HepG2 (cell line): ENCODE measurements around the gene SFR1. TPM values are rescaled to one million over a fixed set of nuclear protein-coding genes. Genes with fewer than 3 reads are reported as not detected.
A peak's percentile ranks its signal among the peaks of the same experiment; 100 is the strongest.

Source experiments
- ATAD3A ChIP-seq: sonication (generic); formaldehyde crosslinking; IDR thresholded peaks from 2 replicates; pipeline ENCODE4 v1.4.0; 2020; ENCODE audit warnings: missing genetic modification reagents
- DNMT3B ChIP-seq: conservative IDR thresholded peaks from 2 replicates; pipeline ENCODE4 v1.6.1; 2016; ENCODE audit warnings: missing biosample characterization, control low read depth
- FLYWCH1 ChIP-seq: sonication (generic); formaldehyde crosslinking; IDR thresholded peaks from 2 replicates; pipeline ENCODE4 v1.8.1; 2023; ENCODE audit warnings: mild to moderate bottlenecking, missing genetic modification reagents
- FOXA3 ChIP-seq: IDR thresholded peaks from 2 replicates; pipeline ENCODE4 v1.6.1; 2016; ENCODE audit warnings: missing genetic modification reagents, missing compliant biosample characterization
- GPBP1L1 ChIP-seq: sonication (generic); formaldehyde crosslinking; IDR thresholded peaks from 2 replicates; pipeline ENCODE4 v1.5.0; 2020; ENCODE audit warnings: mild to moderate bottlenecking, missing genetic modification reagents
- HOXA5 ChIP-seq: sonication (generic); formaldehyde crosslinking; IDR thresholded peaks from 2 replicates; pipeline ENCODE4 v1.4.0; 2020; ENCODE audit warnings: missing genetic modification reagents
- KDM6A ChIP-seq: IDR thresholded peaks from 2 replicates; pipeline ENCODE4 v1.6.1; 2016; ENCODE audit warnings: low read depth
- MLLT10 ChIP-seq: sonication (generic); formaldehyde crosslinking; IDR thresholded peaks from 2 replicates; pipeline ENCODE4 v1.4.0; 2020; ENCODE audit warnings: missing genetic modification reagents
- MLXIP ChIP-seq: sonication (generic); formaldehyde crosslinking; IDR thresholded peaks from 2 replicates; pipeline ENCODE4 v1.9.0; 2021; ENCODE audit warnings: missing genetic modification reagents, borderline replicate concordance
- MYPOP ChIP-seq: sonication (generic); formaldehyde crosslinking; IDR thresholded peaks from 2 replicates; pipeline ENCODE4 v1.8.1; 2023; ENCODE audit warnings: mild to moderate bottlenecking, moderate library complexity, missing genetic modification reagents
- NFKBIZ ChIP-seq: IDR thresholded peaks from 2 replicates; pipeline ENCODE4 v1.6.1; 2018; ENCODE audit warnings: missing genetic modification reagents, missing compliant biosample characterization
- NR2F6 ChIP-seq, 2 experiments: IDR thresholded peaks; 2 replicates each; pipeline ENCODE4 v1.6.1; 2016; ENCODE audit warnings: antibody characterized with exemption in 1 of 2, mild to moderate bottlenecking in 1 of 2
- PAWR ChIP-seq: sonication (generic); formaldehyde crosslinking; IDR thresholded peaks from 2 replicates; pipeline ENCODE4 v1.4.0; 2020; ENCODE audit warnings: missing genetic modification reagents, mild to moderate bottlenecking, borderline replicate concordance
- RARG ChIP-seq: sonication (generic); formaldehyde crosslinking; IDR thresholded peaks from 2 replicates; pipeline ENCODE4 v1.4.0; 2020; ENCODE audit warnings: low read depth, mild to moderate bottlenecking, missing genetic modification reagents
- RFX3 ChIP-seq: IDR thresholded peaks from 2 replicates; pipeline ENCODE4 v1.6.1; 2016; ENCODE audit warnings: missing biosample characterization, missing genetic modification reagents
- SMAD1 ChIP-seq: sonication (generic); formaldehyde crosslinking; IDR thresholded peaks from 2 replicates; pipeline ENCODE4 v1.4.0; 2020; ENCODE audit warnings: missing genetic modification reagents, low read depth, mild to moderate bottlenecking, borderline replicate concordance
- ZBTB21 ChIP-seq: sonication (generic); formaldehyde crosslinking; IDR thresholded peaks from 2 replicates; pipeline ENCODE4 v1.4.0; 2020; ENCODE audit warnings: missing genetic modification reagents
- ZFYVE20 ChIP-seq: sonication (generic); formaldehyde crosslinking; IDR thresholded peaks from 2 replicates; pipeline ENCODE4 v1.8.0; 2023; ENCODE audit warnings: low read depth, mild to moderate bottlenecking, moderate library complexity, missing genetic modification reagents, borderline replicate concordance
- ZNF235 ChIP-seq: sonication (generic); formaldehyde crosslinking; IDR thresholded peaks from 2 replicates; pipeline ENCODE4 v1.8.1; 2023; ENCODE audit warnings: mild to moderate bottlenecking, missing genetic modification reagents, borderline replicate concordance
- ZNF335 ChIP-seq: sonication (generic); formaldehyde crosslinking; IDR thresholded peaks from 2 replicates; pipeline ENCODE4 v1.4.0; 2020; ENCODE audit warnings: missing genetic modification reagents
- ZNF44 ChIP-seq: sonication (generic); formaldehyde crosslinking; IDR thresholded peaks from 2 replicates; pipeline ENCODE4 v1.5.1; 2020; ENCODE audit warnings: mild to moderate bottlenecking, missing genetic modification reagents
- ZNF580 ChIP-seq: IDR thresholded peaks from 2 replicates; pipeline ENCODE4 v1.6.1; 2016; ENCODE audit warnings: low read depth, borderline replicate concordance
- ZNF652 ChIP-seq: IDR thresholded peaks from 2 replicates; pipeline ENCODE4 v1.6.1; 2016; ENCODE audit warnings: low read depth, borderline replicate concordance
- ZNF7 ChIP-seq: IDR thresholded peaks from 2 replicates; pipeline ENCODE4 v1.6.1; 2016; ENCODE audit warnings: missing biosample characterization, missing genetic modification reagents
- ZNF713 ChIP-seq: sonication (generic); formaldehyde crosslinking; IDR thresholded peaks from 2 replicates; pipeline ENCODE4 v1.4.0; 2020; ENCODE audit warnings: mild to moderate bottlenecking, missing genetic modification reagents
- ZNF766 ChIP-seq: sonication (generic); formaldehyde crosslinking; IDR thresholded peaks from 2 replicates; pipeline ENCODE4 v1.5.0; 2020; ENCODE audit warnings: missing genetic modification reagents, borderline replicate concordance
- polyA plus RNA-seq, 8 experiments: library from polyadenylated mRNA; depleted of rRNA in 3 of 8; stranded (reverse) in 7 of 8; unstranded in 1 of 8; fragments of >200 nt; fragmentation: Illumina TruSeq in 4 of 8; extraction: Trizol in 4 of 8; gene quantifications; 2 replicates each; pipeline versions ENCODE4 v1.2.1 to v1.2.3, GENCODE V29; 2011 to 2016; ENCODE audit warnings: low read depth in 4 of 8, missing spikeins in 1 of 8, mixed read lengths in 1 of 8; ENCODE audit not compliant: insufficient read depth in 1 of 8
- total RNA-seq, 5 experiments: library from RNA; depleted of rRNA; stranded (reverse); fragments of >200 nt; fragmentation: Illumina TruSeq; extraction: Trizol; gene quantifications; 2 replicates each; pipeline ENCODE4 v1.2.3, GENCODE V29; 2016; ENCODE audit warnings: low read depth in 1 of 5

SFR1 gene
- total and polyA plus RNA-seq, 2 of the 13 experiments (the other 11 are each of a cell fraction or from before 2014, with no cell fraction given): 2.2 to 6.1 TPM

GRCh38 chr10:104121485-104122224 is at the start of gene SFR1 (continued):
- TF ChIP-seq ZFYVE20 (CRISPR knock-in tag) (no peak), ZNF652 (no peak), SMAD1 (CRISPR knock-in tag) (0 out of 2 replicates have a peak, but pooled peaks have one; percentile 84), ZNF7 (CRISPR knock-in tag) (no peak), ZNF335 (no peak), ZNF713 (no peak), KDM6A (CRISPR knock-in tag) (no peak), PAWR (CRISPR knock-in tag) (no peak), NFKBIZ (no peak), ZBTB21 (CRISPR knock-in tag) (no peak), ATAD3A (no peak), HOXA5 (CRISPR knock-in tag) (0 out of 2 replicates have a peak, but pooled peaks have one; percentile 25), ZNF766 (CRISPR knock-in tag) (no peak; the same call in 1 of the 2 replicates), ZNF580 (no peak; the same call in 1 of the 2 replicates), RARG (CRISPR knock-in tag) (no peak), MYPOP (CRISPR knock-in tag) (peak; percentile 95), GPBP1L1 (CRISPR knock-in tag) (no peak), DNMT3B (CRISPR knock-in tag) (no peak), MLXIP (CRISPR knock-in tag) (no peak), FLYWCH1 (CRISPR knock-in tag) (0 out of 2 replicates have a peak, but pooled peaks have one; percentile 38), NR2F6 (IDR thresholded peaks at IDR 0.05) (no peak), NR2F6 (CRISPR knock-in tag; IDR thresholded peaks at IDR 0.05) (no peak; the same call in 1 of the 2 replicates), FOXA3 (CRISPR knock-in tag) (peak; percentile 4; the same call in 1 of the 2 replicates), MLLT10 (CRISPR knock-in tag) (no peak), ZNF235 (CRISPR knock-in tag) (no peak), RFX3 (no peak), ZNF44 (CRISPR knock-in tag) (no peak)
